Naive thymus-derived CD4-positive, alpha-beta T cell (primary cell): ENCODE data around the gene OAS3. TPM values are rescaled to one million over a fixed set of nuclear protein-coding genes. Genes with fewer than 3 reads are reported as not detected.
"Not testable (repeated sequence)": the region's sequence is repeated elsewhere in the genome, so short reads cannot be mapped to it uniquely, and the experiment has no call there.

Experiments
- ATAC-seq: fragments of 150-1000 bp; cut with Tn5 transposase; 2 replicates; pipeline ENCODE4 v1.10.0; 2021; ENCODE audit warnings: mild to moderate bottlenecking, moderate library complexity
- CTCF ChIA-PET: fragments of 350-600 bp; sonication (Branson Sonifier 250); formaldehyde crosslinking; loops from one replicate; lab custom pipeline; 2021; ENCODE audit warnings: antibody characterized with exemption; lab: Charles Lee
- POLR2A ChIA-PET: fragments of 350-600 bp; sonication (Branson Sonifier 250); formaldehyde crosslinking; loops from one replicate; lab custom pipeline; 2021; ENCODE audit warnings: antibody characterized with exemption, inconsistent platforms; lab: Charles Lee
- DNase-seq, 9 donors: peaks; one replicate each; pipeline versions ENCODE4 v3.0.0 to v3.0.0-alpha.2; 2020 to 2022; ENCODE audit warnings: mixed read lengths in 1 of 9
- H3K27ac ChIP-seq: one replicate; pipeline ENCODE4 v1.7.0; 2013; ENCODE audit warnings: mild to moderate bottlenecking, low read depth, low read length, moderate library complexity
- H3K27me3 ChIP-seq, 2 donors: one replicate each; pipeline ENCODE4 v1.7.0; 2013; ENCODE audit warnings: low read length in 2 of 2, mild to moderate bottlenecking in 2 of 2, moderate library complexity in 2 of 2; ENCODE audit not compliant: control insufficient read depth in 2 of 2, insufficient read depth in 2 of 2
- H3K36me3 ChIP-seq, 3 experiments: 1 replicate in 2 of 3; 2 replicates in 1 of 3; pipeline ENCODE4 v1.7.0; 2013; ENCODE audit warnings: low read length in 3 of 3, mild to moderate bottlenecking in 3 of 3, moderate library complexity in 1 of 3; ENCODE audit not compliant: insufficient read depth in 3 of 3, control insufficient read depth in 2 of 3
- H3K4me1 ChIP-seq, 2 donors: one replicate each; pipeline ENCODE4 v1.7.0; 2013; ENCODE audit warnings: low read length in 2 of 2, mild to moderate bottlenecking in 2 of 2, moderate library complexity in 1 of 2; ENCODE audit not compliant: control insufficient read depth in 2 of 2, insufficient read depth in 2 of 2
- H3K4me3 ChIP-seq: 2 replicates; pipeline ENCODE4 v1.7.0; 2013; ENCODE audit warnings: mild to moderate bottlenecking, low read length
- H3K9me3 ChIP-seq, 3 experiments: 1 replicate in 2 of 3; 2 replicates in 1 of 3; pipeline ENCODE4 v1.7.0; 2013; ENCODE audit warnings: low read length in 3 of 3; ENCODE audit not compliant: control insufficient read depth in 2 of 3
- H3K27ac Mint-ChIP-seq, 9 donors: one replicate each; pipeline ENCODE4 v1.8.0; 2020 to 2022; ENCODE audit warnings: mixed read lengths in 9 of 9, mild to moderate bottlenecking in 8 of 9, moderate library complexity in 5 of 9, inconsistent platforms in 2 of 9
- H3K27me3 Mint-ChIP-seq, 5 donors: one replicate each; pipeline ENCODE4 v1.8.0; 2021 to 2022; ENCODE audit warnings: mixed read lengths in 5 of 5, mild to moderate bottlenecking in 1 of 5
- H3K36me3 Mint-ChIP-seq, 5 donors: one replicate each; pipeline ENCODE4 v1.8.0; 2020 to 2022; ENCODE audit warnings: mixed read lengths in 5 of 5, mild to moderate bottlenecking in 3 of 5, inconsistent platforms in 1 of 5
- H3K4me1 Mint-ChIP-seq, 7 donors: one replicate each; pipeline ENCODE4 v1.8.0; 2020 to 2022; ENCODE audit warnings: mixed read lengths in 7 of 7, mild to moderate bottlenecking in 3 of 7, inconsistent platforms in 1 of 7
- H3K4me3 Mint-ChIP-seq, 10 donors: one replicate each; pipeline ENCODE4 v1.8.0; 2020 to 2022; ENCODE audit warnings: mild to moderate bottlenecking in 10 of 10, mixed read lengths in 10 of 10, moderate library complexity in 6 of 10, inconsistent platforms in 2 of 10
- H3K9me3 Mint-ChIP-seq, 11 donors: one replicate each; pipeline ENCODE4 v1.8.0; 2020 to 2022; ENCODE audit warnings: mixed read lengths in 11 of 11, mild to moderate bottlenecking in 4 of 11, inconsistent platforms in 1 of 11, moderate library complexity in 1 of 11
- intact Hi-C, 2 donors: fragments of 100-400 bp; cut with micrococcal nuclease; formaldehyde crosslinking; loops; one replicate each; pipeline ENCODE4 v1.15.1; 2023
- polyA plus RNA-seq, 2 donors: library from polyadenylated mRNA; unstranded; fragments of 300-500 nt; fragmentation: Illumina TruSeq; gene quantifications; one replicate each; pipeline ENCODE4 v1.2.3, GENCODE V29; 2021
- total RNA-seq, 6 experiments: library from RNA in 5 of 6; stranded (reverse) in 5 of 6; gene quantifications; 1 replicate in 5 of 6; 2 replicates in 1 of 6; pipeline ENCODE4 v1.2.3 and lab custom pipeline; 2021 to 2026

OAS3 gene
- total and polyA plus RNA-seq, 7 experiments from 2014 or later, result 14.8 to 264 (median 20.7) TPM

GRCh38 chr12:112950701-112951100, 12.4 kb downstream of the OAS3 start:
- ChIA-PET POLR2A (interaction anchor here (1.5 kb wide), 1 partner anchor 28 kb away, joined by 6 read pairs; the partner anchor contains the start of gene OAS2), CTCF (interaction anchor here (1.1 kb wide), 1 partner anchor 9 kb away, joined by 3 read pairs; no protein-coding TSS in a partner anchor)
- H3K9me3 Mint-ChIP-seq, result peaks cover 0 to 18% (median 5%) of the 10 kb centered on the region in 11 donors
- H3K4me3 Mint-ChIP-seq, result no peak overlapping the region
- ATAC-seq, result no peak
- H3K27ac Mint-ChIP-seq, result no peak overlapping the region
- Histone ChIP-seq H3K27ac (no peak overlapping the region), H3K9me3 (no peaks in the 10 kb centered on the region), H3K4me3 (no peak overlapping the region), H3K4me1 (no peaks in the 10 kb centered on the region), H3K36me3 (peaks cover 0 to 51% (median 4%) of the 10 kb centered on the region in 3 experiments), H3K27me3 (no peaks in the 10 kb centered on the region)
- H3K4me1 Mint-ChIP-seq, result peaks cover 3 to 34% (median 6%) of the 10 kb centered on the region in 7 donors
- peaks cover 13 to 74% (median 61%) of the 10 kb centered on the region in 5 donors for H3K36me3 Mint-ChIP-seq
- DNase-seq, result no peak
- H3K27me3 Mint-ChIP-seq, result no peaks in the 10 kb centered on the region
- intact Hi-C loops, result no loop called here

- POLR2A ChIA-PET, DNase-seq, H3K4me3 ChIP-seq, H3K27me3 ChIP-seq, ATAC-seq, H3K4me1 ChIP-seq, H3K9me3 ChIP-seq, CTCF ChIA-PET, intact Hi-C loops, H3K4me3 Mint-ChIP-seq, H3K27me3 Mint-ChIP-seq, H3K27ac ChIP-seq: not testable (repeated sequence)
- peaks cover 17 to 63% (median 30%) of the 10 kb centered on the region in 7 donors for H3K4me1 Mint-ChIP-seq
- H3K27ac Mint-ChIP-seq, result peak overlapping the region in 1 of 9 donors; percentile 25
- peaks cover 0 to 30% (median 13%) of the 10 kb centered on the region in 11 donors for H3K9me3 Mint-ChIP-seq
- peaks cover 6 to 24% (median 7%) of the 10 kb centered on the region in 3 experiments for H3K36me3 ChIP-seq
- H3K36me3 Mint-ChIP-seq, result peaks cover 35 to 90% (median 85%) of the 10 kb centered on the region in 5 donors
These were observed 18.9 kb downstream of the OAS3 start for GRCh38 chr12:112957125-112957524.

- H3K4me1 Mint-ChIP-seq, result peaks cover 12 to 39% (median 21%) of the 10 kb centered on the region in 7 donors
- H3K27me3 Mint-ChIP-seq, result no peaks in the 10 kb centered on the region
- peaks cover 8 to 61% (median 24%) of the 10 kb centered on the region in 3 experiments for H3K36me3 ChIP-seq
- no peak overlapping the region for H3K4me3 ChIP-seq
- intact Hi-C loops, result no loop called here
- peaks cover 0 to 22% (median 10%) of the 10 kb centered on the region in 11 donors for H3K9me3 Mint-ChIP-seq
- no peak for ATAC-seq
- peak overlapping the region in 1 of 9 donors; percentile 25 for H3K27ac Mint-ChIP-seq
- no peaks in the 10 kb centered on the region for H3K9me3 ChIP-seq
- H3K36me3 Mint-ChIP-seq, result peaks cover 40 to 97% (median 79%) of the 10 kb centered on the region in 5 donors
- ChIA-PET CTCF (no interaction called here), POLR2A (interaction anchor here (0.8 to 1.2 kb wide), 2 partner anchors 16 to 227 kb away, joined by 3 to 4 read pairs; no protein-coding TSS in a partner anchor)
- no peak overlapping the region for H3K27ac ChIP-seq
- H3K27me3 ChIP-seq, result no peaks in the 10 kb centered on the region
- H3K4me3 Mint-ChIP-seq, result no peak overlapping the region
- no peak for DNase-seq
- H3K4me1 ChIP-seq, result no peaks in the 10 kb centered on the region
These were observed 22.8 kb downstream of the OAS3 start for GRCh38 chr12:112961074-112961473.

- Histone ChIP-seq H3K36me3 (peaks cover 8 to 65% (median 24%) of the 10 kb centered on the region in 3 experiments), H3K27ac (no peak overlapping the region), H3K4me3 (no peak overlapping the region), H3K4me1 (no peaks in the 10 kb centered on the region), H3K27me3 (no peaks in the 10 kb centered on the region), H3K9me3 (no peaks in the 10 kb centered on the region)
- Mint-ChIP-seq H3K27ac (peak overlapping the region in 2 of 9 donors; percentile 25 to 41), H3K4me3 (no peak overlapping the region), H3K9me3 (peaks cover 0 to 22% (median 10%) of the 10 kb centered on the region in 11 donors), H3K27me3 (no peaks in the 10 kb centered on the region), H3K4me1 (peaks cover 8 to 34% (median 17%) of the 10 kb centered on the region in 7 donors), H3K36me3 (peaks cover 35 to 97% (median 75%) of the 10 kb centered on the region in 5 donors)
- no peak for ATAC-seq
- intact Hi-C loops, result no loop called here
- CTCF ChIA-PET, result no interaction called here
- no peak for DNase-seq
- POLR2A ChIA-PET, result no interaction called here
These were observed 23.3 kb downstream of the OAS3 start for GRCh38 chr12:112961536-112961935.

- ATAC-seq (no peak), DNase-seq (no peak)
- Mint-ChIP-seq H3K27me3 (no peaks in the 10 kb centered on the region), H3K9me3 (peaks cover 0 to 14% (median 9%) of the 10 kb centered on the region in 11 donors), H3K36me3 (peaks cover 34 to 96% (median 72%) of the 10 kb centered on the region in 5 donors), H3K27ac (peak overlapping the region in 1 of 9 donors; percentile 13), H3K4me1 (peaks cover 6 to 26% (median 13%) of the 10 kb centered on the region in 7 donors), H3K4me3 (no peak overlapping the region)
- no peak overlapping the region for H3K4me3 ChIP-seq
- no peaks in the 10 kb centered on the region for H3K9me3 ChIP-seq
- peaks cover 8 to 75% (median 24%) of the 10 kb centered on the region in 3 experiments for H3K36me3 ChIP-seq
- H3K27ac ChIP-seq, result no peak overlapping the region
- H3K27me3 ChIP-seq, result no peaks in the 10 kb centered on the region
- ChIA-PET CTCF (no interaction called here), POLR2A (no interaction called here)
- H3K4me1 ChIP-seq, result no peaks in the 10 kb centered on the region
- intact Hi-C loops, result no loop called here
These were observed 24.3 kb downstream of the OAS3 start for GRCh38 chr12:112962561-112962960.

GRCh38 chr12:112963227-112963861, 25.1 kb downstream of the OAS3 start:
- Histone ChIP-seq H3K4me3 (no peak overlapping the region), H3K27me3 (no peaks in the 10 kb centered on the region), H3K9me3 (no peaks in the 10 kb centered on the region), H3K27ac (no peak overlapping the region), H3K4me1 (no peaks in the 10 kb centered on the region), H3K36me3 (peaks cover 8 to 82% (median 24%) of the 10 kb centered on the region in 3 experiments)
- Mint-ChIP-seq H3K36me3 (peaks cover 33 to 95% (median 70%) of the 10 kb centered on the region in 5 donors), H3K9me3 (peaks cover 0 to 8% (median 4%) of the 10 kb centered on the region in 11 donors), H3K4me3 (no peak overlapping the region), H3K4me1 (peaks cover 6 to 24% (median 13%) of the 10 kb centered on the region in 7 donors), H3K27me3 (no peaks in the 10 kb centered on the region), H3K27ac (peak overlapping the region in 1 of 9 donors; percentile 45)
- CTCF ChIA-PET, result interaction anchor here (1.3 kb wide), 1 partner anchor 29 kb away, joined by 3 read pairs; no protein-coding TSS in a partner anchor
- no peak for ATAC-seq
- POLR2A ChIA-PET, result no interaction called here
- intact Hi-C loops, result no loop called here
- DNase-seq, result no peak
